Measurements from ENCODE around the gene ADRA2A.

GRCh38 chr10:111077479-111077784 lies 603 bp downstream of the ADRA2A start:
- TF ChIP-seq, protein P1, sequence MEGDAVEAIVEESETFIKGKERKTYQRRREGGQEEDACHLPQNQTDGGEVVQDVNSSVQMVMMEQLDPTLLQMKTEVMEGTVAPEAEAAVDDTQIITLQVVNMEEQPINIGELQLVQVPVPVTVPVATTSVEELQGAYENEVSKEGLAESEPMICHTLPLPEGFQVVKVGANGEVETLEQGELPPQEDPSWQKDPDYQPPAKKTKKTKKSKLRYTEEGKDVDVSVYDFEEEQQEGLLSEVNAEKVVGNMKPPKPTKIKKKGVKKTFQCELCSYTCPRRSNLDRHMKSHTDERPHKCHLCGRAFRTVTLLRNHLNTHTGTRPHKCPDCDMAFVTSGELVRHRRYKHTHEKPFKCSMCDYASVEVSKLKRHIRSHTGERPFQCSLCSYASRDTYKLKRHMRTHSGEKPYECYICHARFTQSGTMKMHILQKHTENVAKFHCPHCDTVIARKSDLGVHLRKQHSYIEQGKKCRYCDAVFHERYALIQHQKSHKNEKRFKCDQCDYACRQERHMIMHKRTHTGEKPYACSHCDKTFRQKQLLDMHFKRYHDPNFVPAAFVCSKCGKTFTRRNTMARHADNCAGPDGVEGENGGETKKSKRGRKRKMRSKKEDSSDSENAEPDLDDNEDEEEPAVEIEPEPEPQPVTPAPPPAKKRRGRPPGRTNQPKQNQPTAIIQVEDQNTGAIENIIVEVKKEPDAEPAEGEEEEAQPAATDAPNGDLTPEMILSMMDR (IDR thresholded peaks at IDR 0.05), result no peak
- TF ChIP-seq POLR2AphosphoS5 (IDR thresholded peaks at IDR 0.05; ENCODE audit: low read depth, low read length), result no peak
- no peak for TF ChIP-seq TCF7L2 (IDR thresholded peaks at IDR 0.05; ENCODE audit: low read depth, low read length)

Measured in Panc1 (cell line).